Right lobe of liver (tissue), 4 donors: ENCODE results near the gene MEP1B.

Experiments used
- CTCF ChIP-seq, 4 donors: fragments of 200-600 bp in 3 of 4; fragments of 450-650 bp in 1 of 4; IDR thresholded peaks; one replicate each; pipeline versions ENCODE4 v1.5.1 to v1.8.0; 2016 to 2022; ENCODE audit warnings: antibody characterized with exemption in 4 of 4, mild to moderate bottlenecking in 2 of 4
- POLR2A ChIP-seq: fragments of 450-650 bp; IDR thresholded peaks from one replicate; pipeline ENCODE4 v1.6.1; 2017; ENCODE audit warnings: antibody characterized with exemption, mild to moderate bottlenecking
- donor health status: DM: no; HTN: no; CAD: no.
- donor health status: DM: no; HTN: no; CAD: no.
- donor health status: DM: no; HTN: yes; CAD: no.

GRCh38 chr18:32252141-32252860 is 62.5 kb downstream of the MEP1B start:
- TF ChIP-seq POLR2A (no peak), CTCF (IDR thresholded peaks at IDR 0.05) (no peak)
